ENCODE results near the gene GRP.

GRP gene

GRCh38 chr18:59267503-59268126, 47.7 kb downstream of the GRP start:
- Mint-ChIP-seq H3K27me3 (peaks cover 85 to 93% of the 10 kb centered on the region in 2 donors), H3K9me3 (peaks cover 0 to 1% of the 10 kb centered on the region in 2 donors), H3K36me3 (peaks cover 0 to 4% of the 10 kb centered on the region in 2 donors), H3K4me3 (peak overlapping the region; percentile 59 to 64), H3K27ac (peak overlapping the region; percentile 90), H3K4me1 (peaks cover 26 to 49% of the 10 kb centered on the region in 2 donors)
- DNase-seq (no peak), ATAC-seq (replicated peaks) (no peak)

- Mint-ChIP-seq H3K27me3 (peaks cover 79 to 86% of the 10 kb centered on the region in 2 donors), H3K27ac (peak overlapping the region; percentile 90), H3K36me3 (peaks cover 0 to 4% of the 10 kb centered on the region in 2 donors), H3K9me3 (peaks cover 0 to 1% of the 10 kb centered on the region in 2 donors), H3K4me3 (peak overlapping the region; percentile 59 to 64), H3K4me1 (peaks cover 26 to 50% of the 10 kb centered on the region in 2 donors)
- ATAC-seq (replicated peaks) (no peak), DNase-seq (no peak)
These were observed 48.3 kb downstream of the GRP start for GRCh38 chr18:59268127-59268720.

GRCh38 chr18:59268721-59269562, 49.0 kb downstream of the GRP start:
- H3K9me3 Mint-ChIP-seq = no peaks in the 10 kb centered on the region
- DNase-seq (peak; percentile 26), ATAC-seq (replicated peaks) (peak; percentile 47 to 51)
- peak overlapping the region; percentile 59 to 72 for H3K4me3 Mint-ChIP-seq
- H3K27me3 Mint-ChIP-seq = peaks cover 79 to 86% of the 10 kb centered on the region in 2 donors
- peaks cover 3 to 4% of the 10 kb centered on the region in 2 donors for H3K36me3 Mint-ChIP-seq
- H3K27ac Mint-ChIP-seq = peak overlapping the region; percentile 90
- H3K4me1 Mint-ChIP-seq = peaks cover 30 to 51% of the 10 kb centered on the region in 2 donors

- peaks cover 81 to 89% of the 10 kb centered on the region in 2 donors for H3K27me3 Mint-ChIP-seq
- ATAC-seq (replicated peaks) (no peak), DNase-seq (no peak)
- H3K4me1 Mint-ChIP-seq = peaks cover 31 to 52% of the 10 kb centered on the region in 2 donors
- peak overlapping the region; percentile 57 to 72 for H3K4me3 Mint-ChIP-seq
- peaks cover 4% of the 10 kb centered on the region in 2 donors for H3K36me3 Mint-ChIP-seq
- H3K27ac Mint-ChIP-seq = peak overlapping the region; percentile 48
- no peaks in the 10 kb centered on the region for H3K9me3 Mint-ChIP-seq
These were observed 49.7 kb downstream of the GRP start for GRCh38 chr18:59269563-59270119.

- Mint-ChIP-seq H3K4me3 (no peak overlapping the region), H3K4me1 (peaks cover 31 to 45% of the 10 kb centered on the region in 2 donors), H3K27ac (no peak overlapping the region), H3K27me3 (peaks cover 80 to 87% of the 10 kb centered on the region in 2 donors), H3K36me3 (peaks cover 4% of the 10 kb centered on the region in 2 donors), H3K9me3 (no peaks in the 10 kb centered on the region)
- ATAC-seq (replicated peaks) (no peak), DNase-seq (no peak)
These were observed 50.8 kb downstream of the GRP start for GRCh38 chr18:59270689-59271257.

GRCh38 chr18:59271606-59272220, 51.8 kb downstream of the GRP start:
- Mint-ChIP-seq H3K9me3 (no peaks in the 10 kb centered on the region), H3K4me1 (peaks cover 27 to 35% of the 10 kb centered on the region in 2 donors), H3K4me3 (peak overlapping the region in 1 of 2 donors; percentile 15), H3K36me3 (peaks cover 4% of the 10 kb centered on the region in 2 donors), H3K27me3 (peaks cover 80 to 87% of the 10 kb centered on the region in 2 donors), H3K27ac (peak overlapping the region; percentile 20)
- no peak for ATAC-seq (replicated peaks)
- DNase-seq = no peak

GRCh38 chr18:59272221-59272888, 52.4 kb downstream of the GRP start:
- H3K4me3 Mint-ChIP-seq = peak overlapping the region in 1 of 2 donors; percentile 15
- no peaks in the 10 kb centered on the region for H3K9me3 Mint-ChIP-seq
- DNase-seq (no peak), ATAC-seq (replicated peaks) (peak; percentile 41 to 44)
- H3K4me1 Mint-ChIP-seq = peaks cover 26 to 34% of the 10 kb centered on the region in 2 donors
- peaks cover 78 to 87% of the 10 kb centered on the region in 2 donors for H3K27me3 Mint-ChIP-seq
- H3K27ac Mint-ChIP-seq = no peak overlapping the region
- H3K36me3 Mint-ChIP-seq = peaks cover 4% of the 10 kb centered on the region in 2 donors

- H3K4me3 Mint-ChIP-seq = peak within 1 kb of the TSS; percentile 60 to 61
- H3K36me3 Mint-ChIP-seq = peaks cover 4% of the 10 kb centered on the region in 2 donors
- H3K4me1 Mint-ChIP-seq = peaks cover 22 to 32% of the 10 kb centered on the region in 2 donors
- H3K27ac Mint-ChIP-seq = peak within 1 kb of the TSS; percentile 15
- H3K27me3 Mint-ChIP-seq = peaks cover 75 to 84% of the 10 kb centered on the region in 2 donors
- peak; percentile 52 to 63 for ATAC-seq (replicated peaks)
- H3K9me3 Mint-ChIP-seq = no peaks in the 10 kb centered on the region
- DNase-seq = no peak
These were observed 53.2 kb downstream of the GRP start, which contains the start of gene RAX for GRCh38 chr18:59272891-59273758. Gene RAX, minus strand, starts transcription at chr18:59273454. Its CDS starts 248 bp downstream, at chr18:59273206.

GRCh38 chr18:59273759-59274532, 54.0 kb downstream of the GRP start:
- H3K27ac Mint-ChIP-seq = peak overlapping the region; percentile 15
- DNase-seq (no peak), ATAC-seq (replicated peaks) (no peak)
- peak overlapping the region; percentile 60 to 61 for H3K4me3 Mint-ChIP-seq
- peaks cover 14 to 24% of the 10 kb centered on the region in 2 donors for H3K4me1 Mint-ChIP-seq
- H3K9me3 Mint-ChIP-seq = no peaks in the 10 kb centered on the region
- peaks cover 4% of the 10 kb centered on the region in 2 donors for H3K36me3 Mint-ChIP-seq
- H3K27me3 Mint-ChIP-seq = peaks cover 70 to 76% of the 10 kb centered on the region in 2 donors

GRCh38 chr18:59274533-59274928, 54.6 kb downstream of the GRP start:
- Mint-ChIP-seq H3K27ac (peak overlapping the region; percentile 4), H3K27me3 (peaks cover 67 to 71% of the 10 kb centered on the region in 2 donors), H3K4me1 (peaks cover 12 to 20% of the 10 kb centered on the region in 2 donors), H3K4me3 (no peak overlapping the region), H3K36me3 (peaks cover 3 to 4% of the 10 kb centered on the region in 2 donors), H3K9me3 (no peaks in the 10 kb centered on the region)
- ATAC-seq (replicated peaks) (no peak), DNase-seq (no peak)

- Mint-ChIP-seq H3K27ac (peak overlapping the region; percentile 31), H3K4me1 (peaks cover 9 to 16% of the 10 kb centered on the region in 2 donors), H3K27me3 (peaks cover 66 to 70% of the 10 kb centered on the region in 2 donors), H3K4me3 (no peak overlapping the region), H3K9me3 (peaks cover 0 to 2% of the 10 kb centered on the region in 2 donors), H3K36me3 (peaks cover 0 to 4% of the 10 kb centered on the region in 2 donors)
- ATAC-seq (replicated peaks) = no peak
- no peak for DNase-seq
These were observed 55.5 kb downstream of the GRP start for GRCh38 chr18:59275406-59275949.

All from stimulated activated naive B cell treated with anti-CD40 and anti-IgM and Interleukin-4, amounts not matched to agents 10 μg/mL and 1 μg/mL and 100 μg/mL, for 72 hours (primary cell).